HepG2 (cell line): Measurements from ENCODE around the gene OBP2B.

Source experiments
- FOSL2 ChIP-seq: sonication (generic); formaldehyde crosslinking; IDR thresholded peaks from 2 replicates; pipeline ENCODE4 v1.4.0; 2020; ENCODE audit warnings: missing genetic modification reagents
- ZNF546 ChIP-seq: sonication (generic); formaldehyde crosslinking; conservative IDR thresholded peaks from 2 replicates; pipeline ENCODE4 v1.8.1; 2023; ENCODE audit warnings: mild to moderate bottlenecking, missing genetic modification reagents

DNA sequence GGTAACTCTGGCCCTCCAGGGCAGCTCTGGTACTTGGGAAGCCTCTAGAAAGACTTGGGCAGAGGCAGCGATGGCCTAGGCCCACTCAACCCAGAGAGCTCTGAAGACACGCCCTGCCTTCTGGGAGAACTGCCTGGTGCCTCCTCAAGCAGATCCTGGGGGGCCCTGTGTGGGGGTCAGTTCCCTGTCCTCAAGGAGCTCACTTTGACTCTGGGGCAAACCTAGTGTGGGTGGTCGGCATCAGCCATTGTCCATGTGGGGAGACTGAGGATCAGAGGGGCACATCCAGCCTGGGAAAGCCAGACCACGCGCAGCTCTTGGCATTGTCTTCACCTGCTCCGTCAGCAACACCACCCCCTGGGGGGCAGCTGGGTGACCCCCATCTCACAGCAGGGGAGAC is 37.9 kb upstream of the OBP2B start:
- TF ChIP-seq ZNF546 (no peak), FOSL2 (no peak)
